GM18511 (cell line): ENCODE data around the gene MUC5B.
A peak's percentile ranks its signal among the peaks of the same experiment; 100 is the strongest.

ENCODE experiments used
- ATAC-seq: cut with Tn5 transposase; IDR thresholded peaks from one replicate; pipeline ENCODE4 v1.9.1; 2021; ENCODE audit warnings: mild to moderate bottlenecking, moderate library complexity; ENCODE audit not compliant: unreplicated experiment

MUC5B gene

DNA sequence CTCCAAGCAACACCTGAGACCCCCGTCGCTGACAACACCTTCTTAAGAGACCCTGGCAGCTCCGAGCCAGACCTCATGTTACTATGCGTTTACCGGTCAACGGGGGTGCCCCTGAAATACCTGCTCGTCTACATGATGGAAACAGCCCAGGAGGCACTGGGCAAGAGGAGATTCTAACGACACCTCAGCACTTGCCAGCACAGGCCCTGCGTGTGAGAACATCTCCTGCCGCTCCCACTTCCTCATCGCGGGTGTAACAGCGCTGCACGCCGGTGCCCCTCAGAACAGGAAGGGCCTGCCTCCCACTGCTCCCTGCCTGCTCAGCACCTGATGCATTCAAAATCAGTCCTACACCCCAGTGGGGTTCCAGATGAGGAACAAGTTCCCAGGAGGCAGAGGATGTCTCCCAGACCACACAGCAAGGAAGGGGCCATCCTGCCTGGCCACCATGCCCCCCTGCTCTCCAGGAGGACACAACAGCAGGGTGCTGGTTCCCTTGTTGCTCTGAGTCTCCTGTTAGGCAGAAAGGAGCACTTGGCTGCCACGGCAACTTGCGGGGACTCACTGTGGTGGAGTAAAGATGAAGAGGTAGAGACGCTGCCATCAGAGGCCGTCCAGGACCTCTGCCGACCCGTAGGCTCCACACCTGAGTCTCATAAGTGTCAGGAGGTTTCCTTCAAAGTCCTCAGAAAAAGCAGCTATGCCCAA, 84.5 kb downstream of the MUC5B start:
- no peak for ATAC-seq

DNA sequence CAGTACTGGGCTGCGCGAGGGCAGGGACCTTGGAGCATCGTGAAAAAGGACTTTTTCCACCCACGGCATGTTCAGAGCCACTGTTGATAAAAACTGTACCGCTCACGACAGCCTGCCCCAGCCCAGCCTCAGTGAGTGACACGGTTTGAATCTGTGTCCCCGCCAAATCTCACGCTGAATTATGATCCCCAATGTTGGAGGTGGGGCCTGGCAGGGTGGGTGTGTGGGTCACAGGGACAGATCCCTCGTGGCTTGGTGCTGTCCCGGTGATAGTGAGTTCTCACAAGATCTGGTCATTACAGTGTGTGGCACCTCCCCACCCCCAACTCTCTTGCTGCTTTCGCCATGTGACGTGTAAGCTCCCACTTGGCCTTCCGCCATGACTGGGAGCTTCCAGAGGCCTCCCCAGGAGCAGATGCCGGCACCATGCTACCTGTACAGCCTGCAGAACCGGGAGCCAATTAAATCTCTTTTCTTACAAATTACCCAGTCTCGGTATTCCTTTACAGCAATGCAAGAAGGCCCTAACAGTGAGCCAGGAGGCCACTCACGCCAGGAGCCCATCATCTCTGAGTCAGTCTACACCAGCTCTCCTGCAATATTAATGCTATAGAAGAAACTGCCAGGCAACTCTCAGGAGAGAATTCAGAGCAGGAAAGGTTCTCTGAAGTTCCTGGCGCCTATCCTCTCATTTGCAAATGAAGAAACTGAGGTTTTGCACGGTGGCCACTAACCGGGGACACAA, 85.3 kb downstream of the MUC5B start:
- no peak for ATAC-seq

DNA sequence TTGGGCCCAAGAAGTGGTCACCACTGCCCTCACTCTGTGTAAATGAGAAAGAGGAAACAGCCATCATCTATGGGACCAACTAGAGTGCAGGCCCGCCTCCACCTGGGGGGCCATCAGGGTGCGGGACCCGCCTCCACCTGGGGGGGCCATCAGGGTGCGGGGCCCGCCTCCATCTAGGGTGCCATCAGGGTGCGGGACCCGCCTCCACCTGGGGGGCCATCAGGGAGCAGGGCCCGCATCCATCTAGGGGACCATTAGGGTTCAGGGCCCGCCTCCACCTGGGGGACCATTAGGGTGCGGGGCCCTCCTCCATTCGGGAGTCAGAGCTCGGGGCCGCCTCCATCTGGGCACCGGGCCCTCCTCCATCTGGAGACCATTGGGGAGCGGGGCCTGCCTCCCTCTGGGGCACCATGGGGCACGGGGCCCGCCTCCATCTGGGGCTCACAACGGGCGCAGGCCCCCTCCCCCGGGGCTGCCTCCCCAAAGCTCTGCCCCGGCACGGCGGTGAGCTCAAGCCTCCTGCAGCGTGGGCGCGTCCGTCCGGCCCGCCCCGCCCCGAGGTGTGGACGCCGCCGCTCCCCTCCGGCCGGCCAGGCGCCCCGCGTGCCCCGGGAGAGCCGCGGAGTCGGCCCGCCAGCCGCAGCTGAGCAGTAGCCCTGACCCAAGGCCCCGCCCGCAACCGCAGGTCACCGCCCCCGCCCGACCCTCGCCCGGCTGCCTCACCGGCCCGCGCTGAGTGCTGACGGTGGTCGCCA, 86.1 kb downstream of the MUC5B start:
- ATAC-seq = peak; percentile 60

DNA sequence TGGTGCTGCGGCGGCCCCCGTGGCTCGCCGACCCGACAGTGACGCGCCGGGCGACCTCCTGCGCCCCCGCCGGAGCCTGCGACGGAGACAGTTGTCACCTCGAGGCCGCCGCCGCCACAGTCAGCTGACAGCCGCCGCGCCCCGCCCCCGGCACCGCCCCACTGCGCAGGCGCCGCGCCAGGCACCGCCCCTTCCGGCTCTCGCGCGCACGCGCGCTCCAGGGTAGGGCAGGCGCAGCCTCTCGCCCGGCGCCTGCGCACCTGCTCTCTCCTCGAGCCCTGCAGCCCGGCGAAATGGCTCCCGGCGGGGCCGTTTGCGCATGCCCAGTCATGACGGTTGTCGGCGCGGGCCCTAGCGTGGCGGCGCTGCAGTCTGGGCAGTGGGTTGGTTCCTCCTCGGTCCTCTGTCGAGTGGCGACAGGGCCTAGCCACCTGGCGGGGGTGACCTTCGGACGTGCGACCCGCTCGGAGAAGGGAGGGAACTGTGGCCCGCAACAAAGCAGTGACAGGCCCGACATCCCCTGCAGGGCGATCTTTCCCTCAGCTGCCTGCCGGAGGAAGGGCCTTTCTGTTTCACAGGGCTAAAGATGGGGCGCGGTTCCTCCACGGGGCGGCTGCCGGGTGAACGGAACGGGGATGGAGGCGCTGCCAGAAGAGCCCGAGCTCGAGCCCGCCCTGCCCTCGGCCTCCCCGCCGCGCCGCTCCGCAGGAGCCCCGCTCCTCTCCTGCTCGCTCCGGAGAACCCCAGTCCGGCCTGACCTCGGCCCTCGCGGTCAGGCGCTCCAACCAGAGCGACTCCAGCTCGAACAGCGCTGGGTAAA, 86.8 kb downstream of the MUC5B start, which contains the start of gene TOLLIP:
Gene TOLLIP, minus strand, starts transcription at position 135 of the 820 bp plus-strand sequence. Its CDS starts 134 bp downstream, at position 1.
- ATAC-seq = peak; percentile 75

DNA sequence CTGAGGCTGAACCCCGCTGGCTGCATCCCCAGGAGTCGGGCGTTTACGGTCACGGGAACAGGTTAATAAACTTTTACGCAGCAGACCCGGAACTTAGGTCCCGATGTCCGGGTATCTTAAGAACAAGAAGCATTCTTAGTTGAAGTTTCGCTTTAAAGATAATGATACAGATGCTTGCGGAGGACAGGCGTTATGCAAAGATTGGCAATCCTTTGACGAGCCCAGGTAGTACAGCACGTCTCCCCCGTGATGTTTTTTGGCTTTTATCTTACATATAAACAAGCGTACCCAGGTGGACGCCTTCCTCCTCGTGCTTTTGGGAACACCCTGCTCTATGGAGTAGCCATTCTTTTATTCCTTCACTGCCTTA, 87.4 kb downstream of the MUC5B start:
- no peak for ATAC-seq

DNA sequence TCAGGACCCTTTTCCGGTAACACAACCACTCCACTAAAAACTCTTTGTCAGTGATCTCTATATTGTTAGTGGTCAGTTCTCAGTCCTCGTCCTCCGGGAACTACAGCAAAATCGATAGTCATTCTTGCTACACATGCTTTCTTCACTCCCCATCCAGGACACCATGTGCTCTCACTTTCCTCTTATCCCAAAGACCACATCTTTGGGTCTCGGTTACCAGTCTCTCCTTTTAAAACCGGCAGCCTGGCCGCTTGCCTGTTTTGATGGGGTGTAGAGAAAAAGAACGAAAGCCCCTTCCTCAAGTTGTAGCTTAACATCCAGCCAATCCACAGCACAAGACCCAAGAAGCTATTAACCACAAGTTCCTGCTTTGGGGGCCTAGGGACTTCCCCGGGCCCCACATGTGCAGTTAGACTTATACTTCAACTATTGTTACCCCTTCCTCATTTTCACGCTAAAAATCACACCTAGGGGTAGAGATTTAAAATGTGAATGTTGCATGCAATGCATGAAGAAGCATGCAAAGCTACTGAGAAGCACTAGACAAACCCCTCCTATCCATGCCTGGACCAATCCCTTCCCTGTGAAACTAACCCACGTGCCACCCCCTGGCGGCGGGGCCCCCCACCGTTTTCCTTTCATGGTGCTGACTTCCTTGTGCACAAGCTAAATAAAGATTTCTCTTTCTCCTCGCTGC, 88.1 kb downstream of the MUC5B start:
- ATAC-seq = no peak
